HG03045 (cell line): ENCODE measurements around the gene APOBEC3F.
"Not testable (repeated sequence)": the region's sequence is repeated elsewhere in the genome, so short reads cannot be mapped to it uniquely, and the experiment has no call there.

ENCODE experiments used
- ATAC-seq: cut with Tn5 transposase; IDR thresholded peaks from one replicate; pipeline ENCODE4 v1.9.1; 2021; ENCODE audit warnings: mild to moderate bottlenecking, moderate library complexity; ENCODE audit not compliant: unreplicated experiment

Gene APOBEC3F

DNA sequence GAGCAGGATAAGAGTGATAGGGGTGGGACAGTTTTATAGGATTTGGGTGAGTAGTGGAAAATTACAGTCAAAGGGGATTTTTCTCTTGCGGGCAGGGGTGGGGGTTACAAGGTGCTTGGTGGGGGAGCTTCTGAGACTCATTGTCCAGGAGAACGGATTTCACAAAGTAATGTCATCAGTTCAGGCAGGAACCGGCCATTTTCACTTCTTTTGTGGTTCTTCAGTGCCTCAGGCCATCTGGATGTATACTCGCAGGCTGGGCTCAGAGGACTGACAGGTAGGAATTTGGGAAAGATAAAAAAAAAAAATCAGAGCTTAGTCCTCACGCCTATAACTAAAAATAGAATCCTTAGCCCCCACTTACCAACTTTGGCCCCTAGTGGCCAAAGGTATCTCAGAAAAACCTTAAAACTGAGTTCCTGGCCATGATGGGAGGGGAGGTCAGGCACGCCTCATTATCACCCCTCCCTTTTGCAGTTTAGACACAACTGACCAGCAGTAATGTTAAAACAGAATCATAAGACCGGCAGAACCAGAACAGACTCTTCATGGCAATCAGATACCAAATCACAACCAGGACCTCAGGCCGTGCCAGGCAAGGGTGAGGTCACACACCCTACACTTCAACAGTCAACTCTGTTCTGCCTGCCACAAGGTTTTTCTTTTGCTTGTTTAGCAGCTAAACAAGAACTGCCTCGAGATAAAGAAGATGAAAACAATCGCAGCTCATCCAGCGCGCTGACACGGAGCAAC is 27.5 kb downstream of the APOBEC3F start:
- no peak for ATAC-seq

DNA sequence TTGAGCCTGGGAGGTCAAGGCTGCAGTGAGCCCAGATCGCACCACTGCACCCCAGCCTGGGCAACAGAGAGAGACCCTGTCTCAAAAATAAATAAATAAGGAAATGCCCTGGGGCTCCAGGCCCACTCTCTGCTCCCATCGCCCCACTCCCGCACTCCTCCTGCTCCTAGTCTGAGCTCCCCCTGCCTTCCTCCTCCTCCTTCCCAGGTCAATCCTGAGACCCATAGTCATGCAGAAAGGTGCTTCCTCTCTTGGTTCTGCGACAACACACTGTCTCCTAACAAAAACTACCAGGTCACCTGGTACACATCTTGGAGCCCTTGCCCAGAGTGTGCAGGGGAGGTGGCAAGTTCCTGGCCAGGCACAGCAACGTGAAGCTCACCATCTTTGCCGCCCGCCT is 29.5 kb downstream of the APOBEC3F start:
- no peak for ATAC-seq

- not testable (repeated sequence) for ATAC-seq
Observed at GRCh38 chr22:39072581-39072981, 31.9 kb downstream of the APOBEC3F start.

DNA sequence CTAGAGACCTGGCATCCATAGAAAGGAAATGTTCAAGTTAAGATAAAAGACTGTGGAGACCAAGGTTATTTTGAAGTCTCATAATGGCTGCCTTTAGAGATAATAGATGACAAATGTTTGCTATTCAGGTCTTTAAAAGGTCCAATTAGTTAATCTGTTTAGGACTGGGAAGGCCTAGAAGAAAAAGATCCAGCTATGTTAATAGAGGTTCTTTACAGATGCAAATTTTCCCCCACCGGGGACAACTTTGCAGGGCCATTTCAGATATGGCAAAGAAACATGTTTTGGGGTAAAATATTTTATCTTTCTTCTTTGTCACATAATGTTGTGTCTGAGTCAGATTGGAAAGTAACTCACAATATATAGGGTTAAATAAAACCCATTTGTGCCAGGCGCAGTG is 33.3 kb downstream of the APOBEC3F start:
- no peak for ATAC-seq

GRCh38 chr22:39076155-39077025 is 35.7 kb downstream of the APOBEC3F start:
- ATAC-seq, result not testable (repeated sequence)

DNA sequence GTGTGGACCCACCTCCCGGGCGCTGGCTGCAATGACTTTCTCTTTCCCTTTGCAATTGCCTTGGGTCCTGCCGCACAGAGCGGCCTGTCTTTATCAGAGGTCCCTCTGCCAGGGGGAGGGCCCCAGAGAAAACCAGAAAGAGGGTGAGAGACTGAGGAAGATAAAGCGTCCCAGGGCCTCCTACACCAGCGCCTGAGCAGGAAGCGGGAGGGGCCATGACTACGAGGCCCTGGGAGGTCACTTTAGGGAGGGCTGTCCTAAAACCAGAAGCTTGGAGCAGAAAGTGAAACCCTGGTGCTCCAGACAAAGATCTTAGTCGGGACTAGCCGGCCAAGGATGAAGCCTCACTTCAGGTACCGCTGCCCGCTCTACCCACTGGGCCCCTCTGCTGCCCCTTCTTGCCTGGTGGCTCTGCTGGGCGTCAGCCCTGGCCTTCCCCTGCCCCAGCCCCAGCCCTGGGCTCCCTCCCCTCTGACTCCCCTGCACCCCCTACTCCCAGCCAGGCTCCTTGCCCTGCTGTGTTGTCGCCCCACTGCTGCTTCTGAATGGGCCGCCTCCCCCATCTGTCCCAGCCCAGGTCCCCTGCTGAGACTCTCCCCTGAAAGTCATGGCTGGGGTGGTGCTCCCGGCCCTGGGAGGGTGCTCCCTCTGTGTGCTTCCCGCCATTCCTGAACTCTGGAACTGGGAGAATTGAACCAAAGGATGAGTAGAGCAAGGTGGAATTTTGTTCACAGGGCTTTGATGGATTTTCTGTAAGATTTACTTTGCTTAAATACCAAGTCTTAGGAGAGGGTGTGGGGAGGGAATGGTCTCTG is 36.6 kb downstream of the APOBEC3F start, which contains the start of gene APOBEC3G:
Gene APOBEC3G (plus strand): TSS at position 250 of the 815 bp plus-strand sequence. CDS start 87 bp downstream, at position 337.
- ATAC-seq, result peak; percentile 84

DNA sequence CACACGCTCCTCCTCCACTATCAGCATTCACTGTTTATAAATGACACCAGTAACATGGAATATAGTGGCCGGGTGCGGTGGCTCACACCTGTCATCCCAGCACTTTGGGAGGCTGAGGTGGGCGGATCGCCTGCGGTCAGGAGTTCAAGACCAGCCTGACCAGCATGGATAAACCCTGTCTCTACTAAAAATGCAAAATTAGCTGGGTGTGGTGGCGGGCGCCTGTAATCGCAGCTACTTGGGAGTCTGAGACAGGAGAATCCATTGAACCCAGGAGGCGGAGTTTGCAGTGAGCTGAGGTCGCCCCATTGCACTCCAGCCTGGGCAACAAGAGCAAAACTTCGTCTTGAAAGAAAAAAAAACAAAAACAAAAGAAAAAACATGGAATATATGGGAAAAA is 37.2 kb downstream of the APOBEC3F start:
- not testable (repeated sequence) for ATAC-seq

DNA sequence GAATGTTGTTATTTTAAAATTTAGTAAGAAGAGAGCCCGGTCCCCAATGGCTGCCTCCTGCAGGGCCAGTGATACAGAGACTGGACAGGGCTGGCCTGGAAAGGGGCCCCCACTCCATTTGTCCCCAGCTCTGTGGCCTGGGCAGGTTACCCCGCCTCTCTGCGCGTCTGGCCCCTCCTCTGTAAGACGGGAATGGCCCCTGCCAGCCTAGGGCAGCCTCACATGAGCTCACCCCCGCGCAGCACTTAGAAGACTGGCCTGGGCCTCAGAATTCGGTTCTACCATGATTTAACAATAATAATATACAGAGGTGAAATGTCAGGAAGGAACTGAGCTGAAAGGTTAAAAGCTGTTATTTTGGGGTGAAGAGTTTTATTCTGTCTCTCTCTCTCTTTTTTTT is 37.7 kb downstream of the APOBEC3F start:
- ATAC-seq, result no peak

- not testable (repeated sequence) for ATAC-seq
Observed at GRCh38 chr22:39079054-39079637, 38.5 kb downstream of the APOBEC3F start.

- ATAC-seq, result no peak
Observed at GRCh38 chr22:39080052-39080762, 39.5 kb downstream of the APOBEC3F start.

DNA sequence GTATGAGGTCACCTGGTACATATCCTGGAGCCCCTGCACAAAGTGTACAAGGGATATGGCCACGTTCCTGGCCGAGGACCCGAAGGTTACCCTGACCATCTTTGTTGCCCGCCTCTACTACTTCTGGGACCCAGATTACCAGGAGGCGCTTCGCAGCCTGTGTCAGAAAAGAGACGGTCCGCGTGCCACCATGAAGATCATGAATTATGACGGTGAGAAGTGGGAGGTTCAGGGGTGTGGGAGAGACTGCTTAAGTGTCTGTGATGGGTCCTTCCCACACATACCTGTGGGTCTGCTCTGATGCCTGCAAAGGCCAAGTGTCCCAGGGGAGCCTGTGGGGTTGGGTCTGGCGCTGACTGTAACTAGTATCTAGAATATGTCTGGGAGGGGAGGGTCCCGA is 40.4 kb downstream of the APOBEC3F start:
- ATAC-seq, result no peak

- ATAC-seq, result no peak
Observed at GRCh38 chr22:39081598-39081997, 40.9 kb downstream of the APOBEC3F start.

DNA sequence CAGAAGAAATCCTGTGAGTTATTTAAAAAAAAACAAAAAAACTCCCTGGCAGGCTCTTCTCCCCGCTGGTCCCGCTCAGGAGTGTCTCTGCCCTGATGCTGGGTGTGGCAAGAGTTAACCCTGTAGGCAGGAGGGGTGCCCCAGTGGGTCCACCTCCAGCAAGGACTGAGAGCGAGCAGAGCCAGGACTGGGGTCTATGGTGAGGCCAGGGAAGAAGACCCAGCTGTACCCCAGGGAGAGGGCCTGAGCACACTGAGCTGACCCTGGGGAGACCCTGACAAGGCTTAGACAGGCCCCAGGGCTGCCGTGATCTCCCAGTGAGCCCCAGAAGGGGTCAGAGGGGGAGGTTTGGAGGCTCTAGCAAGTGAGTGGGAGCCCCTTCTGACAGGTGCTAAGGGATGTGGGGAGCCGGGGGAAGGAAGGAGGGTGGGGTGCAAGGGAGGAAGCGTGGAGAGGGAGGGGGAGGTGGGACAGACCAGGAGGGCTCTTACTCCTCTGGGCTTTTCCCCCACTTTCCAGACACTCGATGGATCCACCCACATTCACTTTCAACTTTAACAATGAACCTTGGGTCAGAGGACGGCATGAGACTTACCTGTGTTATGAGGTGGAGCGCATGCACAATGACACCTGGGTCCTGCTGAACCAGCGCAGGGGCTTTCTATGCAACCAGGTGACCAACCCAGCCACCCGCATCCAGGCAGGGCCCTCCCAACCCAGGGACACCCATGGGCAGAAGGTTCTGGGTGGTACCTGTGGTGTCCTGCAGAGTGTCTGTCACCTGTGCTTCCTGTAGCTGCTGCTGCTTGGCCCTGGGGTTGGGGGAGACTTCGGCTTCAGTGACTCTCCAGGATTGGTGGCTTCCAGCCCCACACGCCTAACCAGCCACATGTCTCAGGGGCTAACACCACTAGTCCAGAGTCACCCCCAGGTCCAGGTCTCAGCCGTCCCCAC is 42.8 kb downstream of the APOBEC3F start:
- no peak for ATAC-seq

GRCh38 chr22:39084666-39085065 is 44.0 kb downstream of the APOBEC3F start:
- no peak for ATAC-seq

DNA sequence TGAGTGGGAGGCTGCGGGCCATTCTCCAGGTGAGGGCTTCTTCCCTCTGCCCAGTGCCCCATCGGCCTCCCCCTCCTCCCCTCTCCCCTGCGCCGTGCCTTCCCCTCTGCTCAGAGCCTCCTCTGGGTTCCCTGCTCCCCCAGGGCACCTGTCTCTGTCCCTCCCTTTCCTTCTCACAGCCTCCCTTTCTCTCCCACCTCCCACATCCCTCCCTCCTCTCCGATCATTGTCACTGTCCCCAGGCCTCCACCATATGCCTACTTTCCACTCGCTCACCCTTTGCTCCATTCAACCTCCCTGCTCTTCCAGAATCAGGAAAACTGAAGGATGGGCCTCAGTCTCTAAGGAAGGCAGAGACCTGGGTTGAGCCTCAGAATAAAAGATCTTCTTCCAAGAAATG is 46.4 kb downstream of the APOBEC3F start:
- ATAC-seq, result no peak

DNA sequence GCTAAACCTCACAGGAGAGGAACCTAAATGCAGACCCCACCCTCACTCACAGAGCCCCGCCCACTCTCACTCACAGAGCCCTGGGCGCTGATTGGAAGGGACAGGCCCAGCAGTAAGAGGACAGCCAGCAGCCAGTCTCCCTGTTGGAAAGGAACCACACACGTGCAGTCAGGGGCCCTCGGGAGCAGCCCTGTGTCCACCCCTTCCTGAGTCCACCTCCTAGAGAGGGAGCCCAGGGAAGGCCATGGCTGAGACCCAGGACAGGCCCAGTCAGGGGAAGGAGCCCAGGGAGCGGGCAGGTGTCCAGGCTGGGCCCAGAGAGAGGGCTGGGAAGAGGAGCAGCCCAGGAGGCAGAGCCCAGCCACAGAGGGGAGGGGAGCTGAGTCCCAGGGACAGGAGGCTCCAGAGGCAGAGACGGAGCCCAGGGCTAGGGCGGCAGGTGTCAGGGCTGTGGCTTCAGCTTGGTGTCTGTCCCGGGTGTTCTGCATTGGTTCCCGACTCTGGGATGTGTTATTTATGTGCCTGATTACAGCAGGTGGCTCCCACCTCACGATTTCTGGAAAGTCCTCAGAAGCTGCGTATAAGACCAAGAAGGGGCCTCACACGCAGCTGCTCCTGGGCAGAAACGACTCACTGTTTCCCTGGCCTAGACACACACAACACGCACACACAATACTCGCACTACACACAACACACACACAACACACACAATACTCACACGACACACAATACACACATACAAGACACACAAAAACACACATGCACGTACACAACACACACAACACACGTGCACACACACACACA is 47.4 kb downstream of the APOBEC3F start:
- ATAC-seq, result no peak

DNA sequence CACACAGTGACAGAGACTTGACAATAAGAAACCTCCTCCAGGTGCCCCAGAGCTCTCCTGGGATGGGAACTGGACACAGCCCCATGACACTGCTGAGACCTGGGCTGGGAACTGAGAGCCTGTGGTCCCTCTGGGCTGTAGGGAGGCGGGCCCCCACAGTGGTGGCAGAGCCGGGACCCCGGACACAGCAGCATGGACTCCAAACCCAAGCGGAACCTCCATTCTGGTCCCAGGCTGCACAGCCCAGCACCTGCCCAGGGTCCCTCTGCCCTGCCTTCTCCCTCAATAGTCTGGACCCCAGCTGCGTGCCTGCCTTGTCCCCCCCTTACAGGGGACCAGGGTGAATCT is 48.0 kb downstream of the APOBEC3F start:
- ATAC-seq, result no peak

DNA sequence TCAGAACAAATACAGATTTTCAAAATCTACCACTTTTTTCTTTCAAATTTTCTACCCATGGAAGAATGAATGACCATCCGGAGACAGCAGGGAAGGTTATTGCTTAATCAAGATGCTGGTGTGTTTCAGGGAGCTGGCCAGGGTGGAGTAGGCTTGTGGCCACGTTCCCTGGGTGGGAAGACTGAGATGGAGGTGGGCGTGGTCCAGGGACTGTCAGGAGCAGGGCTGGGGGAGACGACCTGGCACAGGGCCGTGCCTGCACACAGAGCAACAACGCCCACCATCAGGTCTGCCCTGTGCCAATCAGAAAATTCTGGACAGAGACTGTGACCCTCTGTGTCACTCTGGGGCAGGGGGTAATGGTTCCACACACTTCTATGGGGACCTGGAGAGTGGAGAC is 49.3 kb downstream of the APOBEC3F start:
- no peak for ATAC-seq
